Measurements from ENCODE around the gene TNKS1BP1. TPM values are rescaled to one million over a fixed set of nuclear protein-coding genes. Genes with fewer than 3 reads are reported as not detected.

TNKS1BP1 gene
- total RNA-seq, 1 experiment from 2014 or later, result 127 TPM

DNA sequence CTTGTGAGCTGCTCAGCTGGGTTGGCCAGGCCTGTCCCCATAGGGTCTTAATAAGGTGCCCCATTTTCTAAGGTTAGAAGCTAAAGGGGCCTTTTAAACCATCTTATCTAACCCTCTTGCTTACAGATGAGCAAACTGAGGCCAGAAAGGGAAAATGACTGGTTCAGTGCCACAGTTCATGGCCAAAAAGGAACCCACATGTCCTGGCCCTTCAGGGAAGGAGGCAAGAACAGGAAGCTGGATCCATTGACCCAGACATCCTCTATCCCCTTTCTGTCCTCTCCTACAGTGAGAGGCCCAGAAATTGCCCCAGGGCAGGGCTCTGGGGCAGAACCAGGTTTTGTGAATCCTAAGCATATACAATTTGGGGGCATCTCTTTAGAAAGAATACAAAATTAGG, 46.2 kb upstream of the TNKS1BP1 start:
- no peak overlapping the region for H3K27ac Mint-ChIP-seq
- TF ChIP-seq ESRRA (CRISPR knock-in tag; IDR thresholded peaks at IDR 0.05; ENCODE audit: borderline replicate concordance) (no peak), EMX1 (CRISPR knock-in tag; IDR thresholded peaks at IDR 0.05) (no peak), CBFB (CRISPR knock-in tag; IDR thresholded peaks at IDR 0.05; ENCODE audit: low read depth) (no peak), SOX15 (CRISPR knock-in tag; IDR thresholded peaks at IDR 0.05) (no peak), NFATC4 (CRISPR knock-in tag; IDR thresholded peaks at IDR 0.05) (no peak), NFYB (CRISPR knock-in tag; conservative IDR thresholded peaks at IDR 0.05; ENCODE audit: low read depth) (no peak), ZNF416 (CRISPR knock-in tag; IDR thresholded peaks at IDR 0.05) (no peak)
- TF ChIP-seq, protein P1, sequence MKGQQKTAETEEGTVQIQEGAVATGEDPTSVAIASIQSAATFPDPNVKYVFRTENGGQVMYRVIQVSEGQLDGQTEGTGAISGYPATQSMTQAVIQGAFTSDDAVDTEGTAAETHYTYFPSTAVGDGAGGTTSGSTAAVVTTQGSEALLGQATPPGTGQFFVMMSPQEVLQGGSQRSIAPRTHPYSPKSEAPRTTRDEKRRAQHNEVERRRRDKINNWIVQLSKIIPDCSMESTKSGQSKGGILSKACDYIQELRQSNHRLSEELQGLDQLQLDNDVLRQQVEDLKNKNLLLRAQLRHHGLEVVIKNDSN (CRISPR knock-in tag; IDR thresholded peaks at IDR 0.05), result no peak
- TF ChIP-seq, protein P2, sequence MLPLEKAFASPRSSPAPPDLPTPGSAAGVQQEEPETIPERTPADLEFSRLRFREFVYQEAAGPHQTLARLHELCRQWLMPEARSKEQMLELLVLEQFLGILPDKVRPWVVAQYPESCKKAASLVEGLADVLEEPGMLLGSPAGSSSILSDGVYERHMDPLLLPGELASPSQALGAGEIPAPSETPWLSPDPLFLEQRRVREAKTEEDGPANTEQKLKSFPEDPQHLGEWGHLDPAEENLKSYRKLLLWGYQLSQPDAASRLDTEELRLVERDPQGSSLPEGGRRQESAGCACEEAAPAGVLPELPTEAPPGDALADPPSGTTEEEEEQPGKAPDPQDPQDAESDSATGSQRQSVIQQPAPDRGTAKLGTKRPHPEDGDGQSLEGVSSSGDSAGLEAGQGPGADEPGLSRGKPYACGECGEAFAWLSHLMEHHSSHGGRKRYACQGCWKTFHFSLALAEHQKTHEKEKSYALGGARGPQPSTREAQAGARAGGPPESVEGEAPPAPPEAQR (CRISPR knock-in tag; IDR thresholded peaks at IDR 0.05), result no peak
- TF ChIP-seq, protein P3, sequence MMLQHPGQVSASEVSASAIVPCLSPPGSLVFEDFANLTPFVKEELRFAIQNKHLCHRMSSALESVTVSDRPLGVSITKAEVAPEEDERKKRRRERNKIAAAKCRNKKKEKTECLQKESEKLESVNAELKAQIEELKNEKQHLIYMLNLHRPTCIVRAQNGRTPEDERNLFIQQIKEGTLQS (CRISPR knock-in tag; conservative IDR thresholded peaks at IDR 0.05), result no peak
- TF ChIP-seq, protein P4, sequence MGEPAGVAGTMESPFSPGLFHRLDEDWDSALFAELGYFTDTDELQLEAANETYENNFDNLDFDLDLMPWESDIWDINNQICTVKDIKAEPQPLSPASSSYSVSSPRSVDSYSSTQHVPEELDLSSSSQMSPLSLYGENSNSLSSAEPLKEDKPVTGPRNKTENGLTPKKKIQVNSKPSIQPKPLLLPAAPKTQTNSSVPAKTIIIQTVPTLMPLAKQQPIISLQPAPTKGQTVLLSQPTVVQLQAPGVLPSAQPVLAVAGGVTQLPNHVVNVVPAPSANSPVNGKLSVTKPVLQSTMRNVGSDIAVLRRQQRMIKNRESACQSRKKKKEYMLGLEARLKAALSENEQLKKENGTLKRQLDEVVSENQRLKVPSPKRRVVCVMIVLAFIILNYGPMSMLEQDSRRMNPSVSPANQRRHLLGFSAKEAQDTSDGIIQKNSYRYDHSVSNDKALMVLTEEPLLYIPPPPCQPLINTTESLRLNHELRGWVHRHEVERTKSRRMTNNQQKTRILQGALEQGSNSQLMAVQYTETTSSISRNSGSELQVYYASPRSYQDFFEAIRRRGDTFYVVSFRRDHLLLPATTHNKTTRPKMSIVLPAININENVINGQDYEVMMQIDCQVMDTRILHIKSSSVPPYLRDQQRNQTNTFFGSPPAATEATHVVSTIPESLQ (CRISPR knock-in tag; IDR thresholded peaks at IDR 0.05), result no peak
- TF ChIP-seq, protein P5, sequence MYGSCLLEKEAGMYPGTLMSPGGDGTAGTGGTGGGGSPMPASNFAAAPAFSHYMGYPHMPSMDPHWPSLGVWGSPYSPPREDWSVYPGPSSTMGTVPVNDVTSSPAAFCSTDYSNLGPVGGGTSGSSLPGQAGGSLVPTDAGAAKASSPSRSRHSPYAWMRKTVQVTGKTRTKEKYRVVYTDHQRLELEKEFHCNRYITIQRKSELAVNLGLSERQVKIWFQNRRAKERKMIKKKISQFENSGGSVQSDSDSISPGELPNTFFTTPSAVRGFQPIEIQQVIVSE (CRISPR knock-in tag; IDR thresholded peaks at IDR 0.05; ENCODE audit: borderline replicate concordance), result no peak
- TF ChIP-seq, protein P6, sequence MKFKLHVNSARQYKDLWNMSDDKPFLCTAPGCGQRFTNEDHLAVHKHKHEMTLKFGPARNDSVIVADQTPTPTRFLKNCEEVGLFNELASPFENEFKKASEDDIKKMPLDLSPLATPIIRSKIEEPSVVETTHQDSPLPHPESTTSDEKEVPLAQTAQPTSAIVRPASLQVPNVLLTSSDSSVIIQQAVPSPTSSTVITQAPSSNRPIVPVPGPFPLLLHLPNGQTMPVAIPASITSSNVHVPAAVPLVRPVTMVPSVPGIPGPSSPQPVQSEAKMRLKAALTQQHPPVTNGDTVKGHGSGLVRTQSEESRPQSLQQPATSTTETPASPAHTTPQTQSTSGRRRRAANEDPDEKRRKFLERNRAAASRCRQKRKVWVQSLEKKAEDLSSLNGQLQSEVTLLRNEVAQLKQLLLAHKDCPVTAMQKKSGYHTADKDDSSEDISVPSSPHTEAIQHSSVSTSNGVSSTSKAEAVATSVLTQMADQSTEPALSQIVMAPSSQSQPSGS (CRISPR knock-in tag; IDR thresholded peaks at IDR 0.05; ENCODE audit: borderline replicate concordance, low read depth), result no peak
- TF ChIP-seq, protein P7, sequence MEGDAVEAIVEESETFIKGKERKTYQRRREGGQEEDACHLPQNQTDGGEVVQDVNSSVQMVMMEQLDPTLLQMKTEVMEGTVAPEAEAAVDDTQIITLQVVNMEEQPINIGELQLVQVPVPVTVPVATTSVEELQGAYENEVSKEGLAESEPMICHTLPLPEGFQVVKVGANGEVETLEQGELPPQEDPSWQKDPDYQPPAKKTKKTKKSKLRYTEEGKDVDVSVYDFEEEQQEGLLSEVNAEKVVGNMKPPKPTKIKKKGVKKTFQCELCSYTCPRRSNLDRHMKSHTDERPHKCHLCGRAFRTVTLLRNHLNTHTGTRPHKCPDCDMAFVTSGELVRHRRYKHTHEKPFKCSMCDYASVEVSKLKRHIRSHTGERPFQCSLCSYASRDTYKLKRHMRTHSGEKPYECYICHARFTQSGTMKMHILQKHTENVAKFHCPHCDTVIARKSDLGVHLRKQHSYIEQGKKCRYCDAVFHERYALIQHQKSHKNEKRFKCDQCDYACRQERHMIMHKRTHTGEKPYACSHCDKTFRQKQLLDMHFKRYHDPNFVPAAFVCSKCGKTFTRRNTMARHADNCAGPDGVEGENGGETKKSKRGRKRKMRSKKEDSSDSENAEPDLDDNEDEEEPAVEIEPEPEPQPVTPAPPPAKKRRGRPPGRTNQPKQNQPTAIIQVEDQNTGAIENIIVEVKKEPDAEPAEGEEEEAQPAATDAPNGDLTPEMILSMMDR (IDR thresholded peaks at IDR 0.05), result no peak
- TF ChIP-seq, protein P8, sequence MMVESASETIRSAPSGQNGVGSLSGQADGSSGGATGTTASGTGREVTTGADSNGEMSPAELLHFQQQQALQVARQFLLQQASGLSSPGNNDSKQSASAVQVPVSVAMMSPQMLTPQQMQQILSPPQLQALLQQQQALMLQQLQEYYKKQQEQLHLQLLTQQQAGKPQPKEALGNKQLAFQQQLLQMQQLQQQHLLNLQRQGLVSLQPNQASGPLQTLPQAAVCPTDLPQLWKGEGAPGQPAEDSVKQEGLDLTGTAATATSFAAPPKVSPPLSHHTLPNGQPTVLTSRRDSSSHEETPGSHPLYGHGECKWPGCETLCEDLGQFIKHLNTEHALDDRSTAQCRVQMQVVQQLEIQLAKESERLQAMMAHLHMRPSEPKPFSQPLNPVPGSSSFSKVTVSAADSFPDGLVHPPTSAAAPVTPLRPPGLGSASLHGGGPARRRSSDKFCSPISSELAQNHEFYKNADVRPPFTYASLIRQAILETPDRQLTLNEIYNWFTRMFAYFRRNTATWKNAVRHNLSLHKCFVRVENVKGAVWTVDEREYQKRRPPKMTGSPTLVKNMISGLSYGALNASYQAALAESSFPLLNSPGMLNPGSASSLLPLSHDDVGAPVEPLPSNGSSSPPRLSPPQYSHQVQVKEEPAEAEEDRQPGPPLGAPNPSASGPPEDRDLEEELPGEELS (CRISPR knock-in tag; IDR thresholded peaks at IDR 0.05), result no peak
- no peak overlapping the region for H3K4me3 Mint-ChIP-seq
- DNase-seq (ENCODE audit: low spot score) (no peak), ATAC-seq (no peak)
- H3K4me1 Mint-ChIP-seq, result peaks cover 10% of the 10 kb centered on the region
- ChIA-PET CTCF (interaction anchor here (0.7 to 1.4 kb wide), 4 partner anchors 11 to 86 kb away, joined by 3 to 4 read pairs (median 4); no protein-coding TSS in a partner anchor), POLR2A (no interaction called here)
- peaks cover 6% of the 10 kb centered on the region for H3K9me3 Mint-ChIP-seq
- peaks cover 4% of the 10 kb centered on the region for H3K27me3 Mint-ChIP-seq (ENCODE audit: low read depth)
- no peaks in the 10 kb centered on the region for H3K36me3 Mint-ChIP-seq

All from WTC11 (cell line).